ENCODE results near the gene SDR9C7.

Gene SDR9C7

DNA sequence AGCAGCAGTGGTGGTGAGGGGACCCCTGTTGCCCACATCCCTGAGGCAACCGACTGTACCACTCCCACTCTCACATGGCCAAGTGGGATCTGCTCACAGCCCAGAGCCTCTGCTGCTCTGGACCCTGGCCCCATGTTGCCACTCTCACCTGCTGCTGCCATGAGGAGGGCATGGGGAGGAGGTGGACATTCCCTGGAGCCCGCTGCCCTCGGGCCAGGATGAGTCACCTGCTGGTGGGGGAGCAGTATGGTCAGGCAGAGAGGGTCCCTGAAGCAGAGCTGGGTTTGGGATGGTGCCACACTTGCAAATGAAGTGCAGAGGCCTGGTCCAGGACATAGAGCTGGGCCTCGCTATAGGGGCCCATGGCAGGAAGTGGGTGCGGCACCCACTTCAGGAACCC is 26.1 kb downstream of the SDR9C7 start:
- TF ChIP-seq FOXP2 (optimal IDR thresholded peaks at IDR 0.05; ENCODE audit: borderline replicate concordance, extremely low read depth, extremely low read length, insufficient read depth): no peak
- TF ChIP-seq, protein P1, sequence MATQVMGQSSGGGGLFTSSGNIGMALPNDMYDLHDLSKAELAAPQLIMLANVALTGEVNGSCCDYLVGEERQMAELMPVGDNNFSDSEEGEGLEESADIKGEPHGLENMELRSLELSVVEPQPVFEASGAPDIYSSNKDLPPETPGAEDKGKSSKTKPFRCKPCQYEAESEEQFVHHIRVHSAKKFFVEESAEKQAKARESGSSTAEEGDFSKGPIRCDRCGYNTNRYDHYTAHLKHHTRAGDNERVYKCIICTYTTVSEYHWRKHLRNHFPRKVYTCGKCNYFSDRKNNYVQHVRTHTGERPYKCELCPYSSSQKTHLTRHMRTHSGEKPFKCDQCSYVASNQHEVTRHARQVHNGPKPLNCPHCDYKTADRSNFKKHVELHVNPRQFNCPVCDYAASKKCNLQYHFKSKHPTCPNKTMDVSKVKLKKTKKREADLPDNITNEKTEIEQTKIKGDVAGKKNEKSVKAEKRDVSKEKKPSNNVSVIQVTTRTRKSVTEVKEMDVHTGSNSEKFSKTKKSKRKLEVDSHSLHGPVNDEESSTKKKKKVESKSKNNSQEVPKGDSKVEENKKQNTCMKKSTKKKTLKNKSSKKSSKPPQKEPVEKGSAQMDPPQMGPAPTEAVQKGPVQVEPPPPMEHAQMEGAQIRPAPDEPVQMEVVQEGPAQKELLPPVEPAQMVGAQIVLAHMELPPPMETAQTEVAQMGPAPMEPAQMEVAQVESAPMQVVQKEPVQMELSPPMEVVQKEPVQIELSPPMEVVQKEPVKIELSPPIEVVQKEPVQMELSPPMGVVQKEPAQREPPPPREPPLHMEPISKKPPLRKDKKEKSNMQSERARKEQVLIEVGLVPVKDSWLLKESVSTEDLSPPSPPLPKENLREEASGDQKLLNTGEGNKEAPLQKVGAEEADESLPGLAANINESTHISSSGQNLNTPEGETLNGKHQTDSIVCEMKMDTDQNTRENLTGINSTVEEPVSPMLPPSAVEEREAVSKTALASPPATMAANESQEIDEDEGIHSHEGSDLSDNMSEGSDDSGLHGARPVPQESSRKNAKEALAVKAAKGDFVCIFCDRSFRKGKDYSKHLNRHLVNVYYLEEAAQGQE (IDR thresholded peaks at IDR 0.05; ENCODE audit: insufficient read depth in 1 of 2, low read depth in 2 of 2, low read length in 2 of 2): no peak
- TF ChIP-seq SIN3A (IDR thresholded peaks at IDR 0.05; ENCODE audit: borderline replicate concordance, insufficient read depth, low read length): no peak
- TF ChIP-seq POLR2AphosphoS5 (IDR thresholded peaks at IDR 0.05; ENCODE audit: low read depth, low read length): no peak
- no peak for TF ChIP-seq TAF1 (IDR thresholded peaks at IDR 0.05; ENCODE audit: borderline replicate concordance, insufficient read depth, low read length)

DNA sequence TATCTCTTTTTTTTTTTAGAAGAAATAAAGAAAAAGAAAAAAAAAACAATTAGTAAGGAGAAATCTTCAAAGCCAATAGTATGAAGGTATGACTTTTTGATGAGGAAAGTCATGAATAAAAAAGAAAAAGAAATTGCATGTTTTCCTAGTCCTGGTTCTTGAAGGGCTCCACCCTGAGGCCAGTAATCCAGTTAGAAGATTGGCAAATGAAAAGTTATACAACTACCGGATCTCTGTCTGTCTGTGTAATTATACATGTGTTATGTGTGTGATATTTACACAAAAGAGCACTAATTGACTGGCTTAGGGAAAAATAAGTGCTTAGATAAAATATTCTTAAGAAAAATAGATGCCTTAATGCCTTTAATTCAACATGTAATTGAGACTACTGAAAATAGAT is 28.4 kb downstream of the SDR9C7 start:
- TF ChIP-seq, protein P1 (IDR thresholded peaks at IDR 0.05; ENCODE audit: insufficient read depth in 1 of 2, low read depth in 2 of 2, low read length in 2 of 2): no peak
- no peak for TF ChIP-seq POLR2AphosphoS5 (IDR thresholded peaks at IDR 0.05; ENCODE audit: low read depth, low read length)
- TF ChIP-seq SIN3A (IDR thresholded peaks at IDR 0.05; ENCODE audit: borderline replicate concordance, insufficient read depth, low read length): no peak
- no peak for TF ChIP-seq TAF1 (IDR thresholded peaks at IDR 0.05; ENCODE audit: borderline replicate concordance, insufficient read depth, low read length)
- TF ChIP-seq FOXP2 (optimal IDR thresholded peaks at IDR 0.05; ENCODE audit: borderline replicate concordance, extremely low read depth, extremely low read length, insufficient read depth): no peak

DNA sequence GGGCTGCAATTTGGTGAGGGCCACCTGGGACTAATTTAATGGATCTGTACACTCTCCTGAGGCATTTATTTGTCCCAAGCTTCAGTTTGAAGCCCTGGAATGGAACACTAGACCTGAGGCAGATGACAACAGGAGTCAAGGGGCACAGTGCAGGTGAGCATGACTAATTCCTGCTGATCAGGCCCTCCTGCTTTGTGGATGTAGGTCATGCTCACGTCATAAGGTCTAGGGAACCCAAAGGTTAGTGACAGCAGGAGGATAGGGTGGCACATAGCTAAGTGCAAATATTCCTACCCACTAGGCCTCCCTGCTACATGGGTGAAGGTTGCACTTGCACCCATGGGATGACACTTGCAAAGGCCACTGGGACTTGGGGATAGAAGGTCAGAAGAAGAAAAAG is 30.8 kb downstream of the SDR9C7 start:
- no peak for TF ChIP-seq TAF1 (IDR thresholded peaks at IDR 0.05; ENCODE audit: borderline replicate concordance, insufficient read depth, low read length)
- no peak for TF ChIP-seq SIN3A (IDR thresholded peaks at IDR 0.05; ENCODE audit: borderline replicate concordance, insufficient read depth, low read length)
- TF ChIP-seq POLR2AphosphoS5 (IDR thresholded peaks at IDR 0.05; ENCODE audit: low read depth, low read length): no peak
- TF ChIP-seq, protein P1 (IDR thresholded peaks at IDR 0.05; ENCODE audit: insufficient read depth in 1 of 2, low read depth in 2 of 2, low read length in 2 of 2): no peak
- no peak for TF ChIP-seq FOXP2 (optimal IDR thresholded peaks at IDR 0.05; ENCODE audit: borderline replicate concordance, extremely low read depth, extremely low read length, insufficient read depth)

DNA sequence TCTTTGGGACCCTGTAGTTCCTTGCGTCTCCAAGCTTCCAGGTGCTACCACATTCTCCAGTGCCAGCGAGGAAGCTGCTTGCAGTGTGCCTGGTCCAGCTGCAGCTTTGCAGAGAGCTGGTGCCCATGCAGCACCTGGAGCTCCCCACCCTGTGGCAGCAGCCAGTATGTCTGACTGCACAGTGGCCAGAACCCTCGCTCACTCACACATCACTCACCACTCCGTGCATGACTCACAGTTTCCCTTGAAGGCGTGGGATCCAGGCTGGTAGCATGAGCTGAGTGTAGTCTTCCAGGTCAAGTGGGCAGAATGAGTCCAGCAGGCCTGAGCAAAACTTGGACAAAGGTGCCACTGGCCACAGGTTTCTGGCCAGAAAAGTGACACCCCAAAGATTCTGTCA is 33.6 kb downstream of the SDR9C7 start:
- no peak for TF ChIP-seq POLR2AphosphoS5 (IDR thresholded peaks at IDR 0.05; ENCODE audit: low read depth, low read length)
- TF ChIP-seq TAF1 (IDR thresholded peaks at IDR 0.05; ENCODE audit: borderline replicate concordance, insufficient read depth, low read length): no peak
- no peak for TF ChIP-seq SIN3A (IDR thresholded peaks at IDR 0.05; ENCODE audit: borderline replicate concordance, insufficient read depth, low read length)
- TF ChIP-seq FOXP2 (optimal IDR thresholded peaks at IDR 0.05; ENCODE audit: borderline replicate concordance, extremely low read depth, extremely low read length, insufficient read depth): no peak
- TF ChIP-seq, protein P1 (IDR thresholded peaks at IDR 0.05; ENCODE audit: insufficient read depth in 1 of 2, low read depth in 2 of 2, low read length in 2 of 2): no peak

DNA sequence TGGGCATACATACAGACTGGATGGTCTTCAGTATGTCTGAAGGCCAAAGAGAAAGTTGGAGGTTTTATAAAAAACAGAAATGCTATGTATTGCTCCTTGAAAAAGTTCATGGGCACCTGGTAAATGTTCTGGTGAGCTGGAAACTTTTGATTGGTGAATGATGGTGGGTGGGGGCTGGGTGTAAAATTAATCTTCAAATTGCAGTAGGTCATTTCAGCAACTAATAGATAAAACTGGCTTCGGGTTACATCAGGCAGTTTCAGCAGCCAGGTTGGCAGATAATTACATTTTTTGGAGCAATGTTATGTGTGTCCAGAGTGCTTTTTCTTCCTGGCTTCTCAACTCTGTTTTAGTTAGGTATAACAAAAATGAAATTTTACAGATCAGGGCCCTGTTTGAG is 35.3 kb downstream of the SDR9C7 start:
- TF ChIP-seq FOXP2 (optimal IDR thresholded peaks at IDR 0.05; ENCODE audit: borderline replicate concordance, extremely low read depth, extremely low read length, insufficient read depth) (no peak), TAF1 (IDR thresholded peaks at IDR 0.05; ENCODE audit: borderline replicate concordance, insufficient read depth, low read length) (no peak), POLR2AphosphoS5 (IDR thresholded peaks at IDR 0.05; ENCODE audit: low read depth, low read length) (no peak), SIN3A (IDR thresholded peaks at IDR 0.05; ENCODE audit: borderline replicate concordance, insufficient read depth, low read length) (no peak)
- TF ChIP-seq, protein P1 (IDR thresholded peaks at IDR 0.05; ENCODE audit: insufficient read depth in 1 of 2, low read depth in 2 of 2, low read length in 2 of 2): no peak
